Measurements from ENCODE around the gene KRTAP10-6.
"Not testable (repeated sequence)": the region's sequence is repeated elsewhere in the genome, so short reads cannot be mapped to it uniquely, and the experiment has no call there.

Gene KRTAP10-6

GRCh38 chr21:44617071-44617501 lies 24.8 kb upstream of the KRTAP10-6 start:
- no peak for DNase-seq (ENCODE audit: low spot score)

GRCh38 chr21:44616591-44616926 lies 24.3 kb upstream of the KRTAP10-6 start:
- no peak for DNase-seq (ENCODE audit: low spot score)

- no peak for DNase-seq (ENCODE audit: low spot score)
Measured at GRCh38 chr21:44615911-44616590, 23.7 kb upstream of the KRTAP10-6 start.

GRCh38 chr21:44615466-44615865 lies 23.2 kb upstream of the KRTAP10-6 start:
- DNase-seq (ENCODE audit: low spot score), result no peak

- DNase-seq (ENCODE audit: low spot score), result no peak
Measured at GRCh38 chr21:44614961-44615391, 22.7 kb upstream of the KRTAP10-6 start.

GRCh38 chr21:44614161-44614631 lies 21.9 kb upstream of the KRTAP10-6 start:
- DNase-seq (ENCODE audit: low spot score), result no peak

GRCh38 chr21:44613386-44614155 lies 21.3 kb upstream of the KRTAP10-6 start:
- DNase-seq (ENCODE audit: low spot score), result no peak

GRCh38 chr21:44612669-44613229 lies 20.4 kb upstream of the KRTAP10-6 start:
- DNase-seq (ENCODE audit: low spot score), result no peak

GRCh38 chr21:44612029-44612486 lies 19.8 kb upstream of the KRTAP10-6 start, which contains the start of gene KRTAP10-8:
Gene KRTAP10-8, plus strand, starts transcription at chr21:44612079. Its CDS starts 22 bp downstream, at chr21:44612101.
- DNase-seq (ENCODE audit: low spot score), result no peak

- DNase-seq (ENCODE audit: low spot score), result no peak
Measured at GRCh38 chr21:44611551-44611950, 19.2 kb upstream of the KRTAP10-6 start.

GRCh38 chr21:44610157-44610843 lies 18.0 kb upstream of the KRTAP10-6 start:
- not testable (repeated sequence) for DNase-seq (ENCODE audit: low spot score)

- DNase-seq (ENCODE audit: low spot score), result no peak
Measured at GRCh38 chr21:44609193-44609592, 16.9 kb upstream of the KRTAP10-6 start.

GRCh38 chr21:44606495-44606894 lies 14.2 kb upstream of the KRTAP10-6 start:
- no peak for DNase-seq (ENCODE audit: low spot score)

GRCh38 chr21:44603911-44604310 lies 11.6 kb upstream of the KRTAP10-6 start:
- no peak for DNase-seq (ENCODE audit: low spot score)

GRCh38 chr21:44603109-44603875 lies 11.0 kb upstream of the KRTAP10-6 start:
- DNase-seq (ENCODE audit: low spot score), result no peak

- no peak for DNase-seq (ENCODE audit: low spot score)
Measured at GRCh38 chr21:44602463-44602850, 10.2 kb upstream of the KRTAP10-6 start.

GRCh38 chr21:44601596-44602462 lies 9.5 kb upstream of the KRTAP10-6 start:
- no peak for DNase-seq (ENCODE audit: low spot score)

GRCh38 chr21:44601091-44601490 lies 8.8 kb upstream of the KRTAP10-6 start:
- DNase-seq (ENCODE audit: low spot score), result not testable (repeated sequence)

- DNase-seq (ENCODE audit: low spot score), result not testable (repeated sequence)
Measured at GRCh38 chr21:44600118-44600978, 8.0 kb upstream of the KRTAP10-6 start, which contains the start of gene KRTAP10-7. Gene KRTAP10-7, plus strand, starts transcription at chr21:44600597. Its CDS starts 25 bp downstream, at chr21:44600622.

Data from hepatic stellate cell (primary cell).